Medulla oblongata (tissue), 1 donor: ENCODE data around the gene PTMA.
"Not testable (repeated sequence)": the region's sequence is repeated elsewhere in the genome, so short reads cannot be mapped to it uniquely, and the experiment has no call there.

Experiments
- DNase-seq: peaks from one replicate; pipeline ENCODE4 v3.0.0-alpha.2; 2015; ENCODE audit errors: extremely low spot score

PTMA gene

GRCh38 chr2:231716666-231717280 is 8.4 kb downstream of the PTMA start:
- DNase-seq: no peak

DNA sequence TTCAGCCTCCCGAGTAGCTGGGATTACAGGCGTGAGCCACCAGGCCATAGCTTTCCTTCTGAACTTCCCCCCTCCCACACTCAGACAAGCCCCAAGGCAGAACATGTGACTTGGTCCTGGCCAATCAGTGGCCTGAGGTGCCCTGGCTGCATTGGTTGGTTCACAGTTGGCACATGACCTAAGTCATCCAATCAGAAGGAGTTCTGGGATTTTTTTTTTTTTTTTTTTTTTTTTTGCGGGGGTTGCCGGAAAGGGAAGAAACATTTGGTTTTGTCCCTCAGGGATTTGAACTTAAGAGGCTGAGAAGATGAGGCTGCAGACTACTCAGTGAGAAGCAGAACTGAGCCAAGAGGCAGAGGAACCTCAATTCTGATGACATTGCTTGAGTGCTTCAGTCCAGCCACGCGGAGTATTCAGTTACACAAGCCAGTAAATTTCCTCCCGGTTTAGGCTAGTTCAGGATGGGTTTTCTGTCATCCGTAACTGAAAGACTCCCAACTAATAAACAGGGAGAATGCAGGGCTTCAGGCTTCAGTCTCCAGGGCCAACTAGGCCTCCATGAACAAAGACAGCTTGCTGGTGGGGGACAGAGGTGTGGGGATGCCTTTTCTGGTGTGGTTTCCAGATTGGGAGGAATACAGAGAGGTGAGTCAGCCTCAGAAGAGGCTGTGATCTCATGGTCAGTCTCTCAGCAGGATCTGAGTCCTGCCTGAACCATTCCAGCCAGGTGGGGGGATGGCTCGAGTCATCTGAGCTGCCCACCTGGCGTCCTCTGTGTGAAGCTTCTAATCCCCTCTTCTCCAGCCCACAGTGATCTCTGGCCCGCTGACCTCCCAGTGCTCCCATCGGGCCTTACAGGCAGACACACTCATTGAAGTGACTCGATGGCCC is 9.2 kb downstream of the PTMA start:
- no peak for DNase-seq

GRCh38 chr2:231718799-231719198 is 10.5 kb downstream of the PTMA start:
- no peak for DNase-seq

DNA sequence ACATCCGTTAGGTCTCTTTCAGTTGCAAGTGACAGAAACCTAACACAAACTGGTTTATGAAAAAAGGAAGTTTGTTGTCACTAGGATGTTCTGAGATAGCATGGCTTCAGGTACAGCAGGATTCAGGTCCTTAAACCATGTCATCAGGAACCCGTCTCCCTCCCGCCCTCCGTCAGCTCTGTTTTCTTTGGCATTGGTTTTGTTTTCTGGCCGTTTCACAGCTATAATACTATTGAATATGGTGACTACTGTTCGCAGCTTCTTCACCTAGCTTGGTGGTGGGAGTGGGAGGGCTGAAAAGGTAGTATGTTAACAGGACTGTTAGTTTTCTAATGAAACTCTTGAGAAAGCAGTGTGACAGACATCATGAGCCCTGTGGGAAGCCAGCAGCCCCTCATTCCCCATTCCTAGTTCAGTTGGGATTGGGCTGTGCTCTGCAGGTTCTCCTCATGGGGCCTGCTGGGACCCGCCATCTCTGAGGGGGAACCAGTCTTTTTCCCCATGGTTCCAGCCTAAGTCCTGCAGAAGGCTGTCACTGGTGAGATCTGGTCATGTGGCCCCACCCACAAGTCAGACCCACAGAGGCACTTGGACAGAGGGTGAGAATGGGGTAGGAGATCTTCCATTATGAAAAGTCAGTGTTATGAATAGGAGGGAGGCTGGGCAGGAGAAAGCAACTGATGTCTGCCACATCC is 12.1 kb downstream of the PTMA start:
- DNase-seq: no peak

DNA sequence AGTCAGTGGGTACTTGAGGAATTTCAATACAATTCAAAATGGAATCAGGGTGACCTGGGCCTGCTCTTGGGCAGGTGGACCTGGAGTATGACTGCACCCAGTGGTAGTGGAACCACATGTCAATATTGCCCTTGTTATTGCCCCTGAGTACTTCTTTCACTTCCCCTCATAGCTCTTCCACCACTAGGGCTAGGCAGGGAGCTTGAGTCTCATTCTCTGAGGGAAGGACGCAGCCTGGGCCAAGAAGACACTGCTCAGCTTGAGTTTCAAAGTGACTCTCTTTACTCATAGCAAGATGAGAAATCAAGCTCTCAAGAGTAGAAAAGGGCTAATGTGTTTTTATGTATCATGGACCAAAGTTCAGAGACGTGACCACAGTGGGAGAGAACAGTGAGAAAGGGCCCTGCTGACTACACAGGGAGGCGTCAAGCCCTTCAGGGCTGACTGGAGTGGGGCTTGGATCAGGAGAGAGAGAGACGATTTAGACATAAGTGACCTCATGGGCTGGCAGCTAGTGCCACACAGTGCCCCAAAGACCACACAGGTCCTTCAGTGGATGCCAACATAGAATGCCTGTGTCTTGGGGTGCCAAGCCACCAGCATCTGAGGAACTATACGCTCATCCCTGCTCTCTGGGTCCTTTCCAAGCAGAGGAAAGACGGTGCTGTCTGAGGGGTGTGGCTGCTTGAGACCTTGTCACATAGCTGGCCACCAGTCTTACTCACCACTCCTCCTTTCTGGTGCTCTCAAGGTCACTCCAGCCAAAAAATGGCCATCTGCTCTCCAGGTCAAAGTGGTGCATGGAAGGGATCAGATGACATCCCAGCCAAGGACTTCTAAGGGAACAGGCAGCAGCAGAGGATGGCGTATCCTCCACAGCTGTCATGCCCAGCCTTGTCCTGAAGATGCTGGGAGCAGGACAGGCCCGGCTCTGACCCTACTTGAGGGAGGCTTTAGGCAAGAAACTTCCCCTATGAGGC is 13.0 kb downstream of the PTMA start:
- peak; percentile 40 for DNase-seq

DNA sequence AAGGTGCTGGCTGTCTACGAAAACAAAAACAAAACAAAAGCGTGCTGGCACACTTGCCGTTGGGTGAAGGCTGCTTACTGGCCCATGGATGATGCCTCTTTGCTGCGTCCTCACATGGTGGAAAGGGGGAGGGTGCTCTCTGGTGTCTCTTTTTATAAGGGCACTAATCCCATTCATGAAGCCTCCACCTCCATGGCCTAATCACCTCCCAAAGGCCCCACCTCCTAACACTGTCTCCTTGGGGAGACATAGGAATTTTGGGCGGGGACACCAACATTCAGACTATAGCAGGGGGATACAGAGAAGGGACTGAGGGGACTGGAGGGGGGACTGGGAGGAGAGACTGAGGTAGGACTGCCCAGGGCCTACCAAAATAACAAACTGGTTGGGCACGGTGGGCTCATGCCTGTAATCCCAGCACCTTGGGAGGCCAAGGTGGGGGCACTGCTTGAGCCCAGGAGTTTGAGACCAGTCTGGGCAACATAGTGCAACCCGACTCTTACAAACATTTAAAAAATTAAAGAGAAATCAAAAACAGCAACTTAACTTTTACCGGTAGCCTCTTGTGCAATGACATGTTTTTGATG is 14.5 kb downstream of the PTMA start:
- DNase-seq: no peak

GRCh38 chr2:231725476-231725875 is 17.2 kb downstream of the PTMA start:
- no peak for DNase-seq

DNA sequence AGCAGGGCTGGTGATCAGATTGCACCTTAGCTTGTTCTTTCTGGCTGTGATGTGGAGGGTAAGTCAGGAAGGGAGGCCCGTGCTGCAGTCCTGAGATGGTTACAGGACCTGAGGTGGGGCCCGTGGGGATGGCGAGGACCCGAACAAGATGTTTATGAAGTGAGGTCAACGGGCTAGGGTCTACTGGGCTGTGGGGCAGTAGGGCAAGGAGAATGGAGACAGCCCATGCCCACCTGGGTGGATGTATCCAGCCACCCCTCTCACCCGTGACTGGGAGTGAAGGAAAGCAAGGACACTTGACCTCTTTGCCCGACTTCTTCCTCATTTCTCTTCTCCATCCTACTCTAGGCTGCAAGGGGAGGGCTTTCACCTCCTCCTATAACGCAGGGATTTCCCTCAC is 18.0 kb downstream of the PTMA start:
- no peak for DNase-seq

GRCh38 chr2:231727621-231728020 is 19.3 kb downstream of the PTMA start:
- no peak for DNase-seq

GRCh38 chr2:231732604-231733003 is 24.3 kb downstream of the PTMA start:
- no peak for DNase-seq

- DNase-seq: no peak
Observed at GRCh38 chr2:231737761-231738160, 29.4 kb downstream of the PTMA start.

- DNase-seq: peak; percentile 23
Observed at GRCh38 chr2:231743376-231744116, 35.2 kb downstream of the PTMA start.

DNA sequence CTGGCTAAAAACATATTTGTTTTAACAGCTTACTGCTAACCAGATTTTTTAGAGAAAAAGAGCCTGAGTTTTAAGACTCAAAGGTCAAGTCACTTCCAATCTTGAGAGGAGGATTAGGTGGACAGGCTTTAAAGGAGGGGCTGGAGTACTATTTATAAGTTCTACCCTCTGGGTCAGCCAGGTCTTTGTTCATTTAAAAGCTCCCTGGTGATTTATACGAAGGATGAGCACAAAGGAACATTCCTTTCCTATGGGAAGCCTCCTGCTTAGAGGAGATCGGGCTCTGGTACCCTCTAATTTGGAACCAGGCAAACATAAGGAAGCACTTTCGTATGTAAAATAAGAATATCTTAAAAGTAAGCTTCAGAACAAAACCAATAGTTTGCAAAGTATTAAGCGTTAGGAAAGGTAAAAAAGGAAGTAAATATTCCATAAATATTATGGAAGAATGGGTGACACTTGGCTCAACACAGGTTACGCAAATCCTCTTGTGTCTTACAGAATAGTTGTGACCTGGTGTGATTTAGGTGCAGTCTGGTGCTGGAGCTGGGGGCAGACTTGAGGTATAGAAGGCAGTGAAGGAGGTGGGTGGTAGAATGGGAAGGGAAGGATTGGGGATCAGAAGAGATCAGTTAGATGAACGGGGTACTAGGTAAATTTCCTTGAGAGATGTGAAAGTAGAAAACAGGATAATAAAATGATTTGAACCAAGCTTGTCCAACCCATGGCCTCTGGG is 37.1 kb downstream of the PTMA start:
- DNase-seq: no peak

GRCh38 chr2:231748153-231748896 is 40.0 kb downstream of the PTMA start:
- DNase-seq: not testable (repeated sequence)

DNA sequence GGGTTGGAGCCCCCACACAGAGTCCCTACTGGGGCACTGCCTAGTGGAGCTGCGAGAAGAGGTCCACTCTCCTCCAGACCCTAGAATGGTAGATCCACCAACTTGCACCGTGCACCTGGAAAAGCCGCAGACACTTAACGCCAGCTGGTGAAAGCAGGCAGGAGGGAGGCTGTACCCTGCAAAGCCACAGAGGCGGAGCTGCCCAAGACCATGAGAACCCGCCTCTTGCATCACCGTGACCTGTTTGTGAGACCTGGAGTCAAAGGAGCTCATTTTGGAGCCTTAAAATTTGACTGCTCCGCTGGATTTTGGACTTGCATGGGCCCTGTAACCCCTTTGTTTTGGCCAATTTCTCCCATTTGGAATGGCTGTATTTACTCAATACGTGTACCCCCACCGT is 40.7 kb downstream of the PTMA start:
- not testable (repeated sequence) for DNase-seq

- DNase-seq: no peak
Observed at GRCh38 chr2:231751042-231751815, 42.9 kb downstream of the PTMA start.

DNA sequence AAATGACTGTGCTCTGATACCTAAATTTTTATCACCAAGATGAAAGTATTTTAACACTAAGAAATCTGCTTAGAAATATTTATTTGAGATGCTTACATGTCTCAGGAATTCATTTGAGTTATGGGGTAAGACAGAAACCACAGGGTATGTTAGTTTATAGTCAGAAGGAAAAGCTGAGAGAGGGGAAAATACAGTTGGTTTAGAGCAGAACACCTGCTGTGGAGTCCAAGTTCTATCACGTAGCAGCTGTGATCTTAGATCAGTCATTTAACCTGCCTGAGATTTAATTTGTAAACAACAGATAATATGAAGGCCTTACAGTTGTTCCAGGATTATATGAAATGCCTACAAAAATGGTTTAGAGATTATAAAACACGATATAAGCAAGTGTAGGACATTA is 43.7 kb downstream of the PTMA start:
- no peak for DNase-seq

DNA sequence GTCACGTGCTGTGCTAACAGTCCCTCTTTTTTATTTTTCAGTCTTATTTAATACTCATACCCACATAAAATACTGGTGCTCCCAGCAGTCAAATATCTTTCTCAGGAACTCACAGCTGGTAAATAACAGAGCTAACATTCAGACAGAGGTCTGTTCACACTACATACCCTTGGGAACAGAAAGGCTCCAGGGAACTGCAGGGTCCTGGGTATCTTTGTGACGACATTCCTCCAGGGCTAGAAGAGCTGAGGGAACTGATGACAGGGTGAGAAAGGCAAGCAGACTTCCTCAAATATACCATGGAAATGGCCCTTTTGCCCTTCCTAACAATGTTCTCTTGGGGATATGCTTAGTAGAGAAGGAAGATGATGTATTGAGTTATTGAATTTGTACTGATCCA is 53.4 kb downstream of the PTMA start:
- DNase-seq: no peak
